GM21390 (cell line): ENCODE measurements around the gene POU4F2.
"Not testable (repeated sequence)": the region's sequence is repeated elsewhere in the genome, so short reads cannot be mapped to it uniquely, and the experiment has no call there.

Experiments used
- ATAC-seq: cut with Tn5 transposase; IDR thresholded peaks from one replicate; pipeline ENCODE4 v1.9.1; 2021; ENCODE audit not compliant: unreplicated experiment

Gene POU4F2

GRCh38 chr4:146654687-146655520, 16.2 kb downstream of the POU4F2 start:
- no peak for ATAC-seq

- no peak for ATAC-seq
These were observed 16.8 kb downstream of the POU4F2 start for GRCh38 chr4:146655521-146655856.

DNA sequence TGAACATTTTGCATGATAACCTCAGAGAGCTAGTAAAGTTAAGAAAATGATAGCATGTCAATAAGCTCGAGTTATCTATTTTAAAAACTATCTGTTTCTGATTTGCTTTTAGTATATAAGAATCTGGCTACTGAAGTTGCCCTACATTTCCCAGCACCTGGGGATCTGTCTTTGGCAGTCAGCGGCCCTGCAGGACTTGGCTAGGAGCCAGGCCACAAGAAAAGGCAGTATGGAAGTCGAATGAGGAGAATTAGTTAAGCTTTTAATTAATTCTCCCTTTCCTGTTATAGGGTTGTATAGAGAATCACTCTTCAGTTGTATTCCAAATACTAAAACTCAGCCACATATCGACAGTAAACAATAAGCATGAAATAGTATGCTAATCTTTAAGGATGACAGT, 22.7 kb downstream of the POU4F2 start:
- no peak for ATAC-seq

DNA sequence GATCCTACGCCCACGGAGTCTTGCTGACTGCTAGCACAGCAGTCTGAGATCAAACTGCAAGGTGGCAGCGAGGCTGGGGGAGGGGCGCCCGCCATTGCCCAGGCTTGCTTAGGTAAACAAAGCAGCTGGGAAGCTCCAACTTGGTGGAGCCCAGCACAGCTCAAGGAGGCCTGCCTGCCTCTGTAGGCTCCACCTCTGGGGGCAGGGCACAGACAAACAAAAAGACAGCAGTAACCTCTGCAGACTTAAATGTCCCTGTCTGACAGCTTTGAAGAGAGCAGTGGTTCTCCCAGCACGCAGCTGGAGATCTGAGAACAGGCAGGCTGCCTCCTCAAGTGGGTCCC, 25.2 kb downstream of the POU4F2 start:
- ATAC-seq, result not testable (repeated sequence)

DNA sequence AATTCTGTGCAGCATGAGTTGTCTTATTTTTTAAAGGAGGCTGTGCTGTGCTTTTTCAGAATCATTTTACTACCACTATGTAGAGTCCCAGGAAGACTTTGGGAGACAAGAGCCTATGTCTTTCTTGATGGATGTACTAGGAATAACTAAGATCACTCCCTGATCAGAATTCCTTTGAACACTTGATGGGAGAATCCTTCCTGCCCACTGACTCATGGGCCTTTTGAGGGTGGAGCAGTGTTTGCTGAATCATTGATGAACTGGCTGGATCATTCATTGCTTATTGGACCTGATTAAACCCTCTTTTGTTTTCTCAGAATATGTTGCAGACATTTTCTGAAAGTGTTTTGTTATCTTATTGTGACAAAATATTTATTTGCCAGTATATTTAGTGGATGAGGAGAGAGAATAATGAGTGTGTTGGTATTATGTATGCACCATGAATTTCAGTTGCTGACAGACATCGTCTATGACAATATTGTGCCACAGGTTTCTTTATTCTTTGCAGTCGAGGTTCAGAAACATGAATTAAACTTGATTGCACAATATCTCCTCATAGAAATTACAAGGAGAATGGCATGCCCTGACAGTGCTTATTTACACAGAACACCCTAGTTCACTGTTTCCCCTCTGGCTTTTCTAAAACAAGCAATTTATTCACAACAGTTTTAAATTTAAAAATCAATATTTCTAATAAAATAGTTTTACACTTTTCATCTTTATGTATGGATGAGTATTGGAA, 36.3 kb downstream of the POU4F2 start:
- no peak for ATAC-seq
